Hepatocyte (in vitro differentiated cells): ENCODE measurements around the gene FOXF1.
A peak's percentile ranks its signal among the peaks of the same experiment; 100 is the strongest.

Source experiments
- CTCF ChIP-seq: fragments of 200-600 bp; sonication (generic); IDR thresholded peaks from 2 replicates; pipeline ENCODE4 v1.5.1; 2016; ENCODE audit warnings: antibody characterized with exemption, mild to moderate bottlenecking; ENCODE audit not compliant: poor library complexity
- EZH2 ChIP-seq: fragments of 200-600 bp; sonication (generic); IDR thresholded peaks from 2 replicates; pipeline ENCODE4 v1.6.1; 2016; ENCODE audit warnings: antibody characterized with exemption, mild to moderate bottlenecking, borderline replicate concordance

GRCh38 chr16:86509759-86510464 lies 415 bp upstream of the FOXF1 start:
- TF ChIP-seq CTCF (peak; percentile 7), EZH2 (peak; percentile 11)
